ENCODE measurements around the gene SESTD1. TPM values are rescaled to one million over a fixed set of nuclear protein-coding genes. Genes with fewer than 3 reads are reported as not detected.

Gene SESTD1
- total and polyA plus RNA-seq, 9 of the 15 experiments (the other 6 are each of a cell fraction or from before 2014, with no cell fraction given) = 0.32 to 5.6 (median 2.1) TPM

DNA sequence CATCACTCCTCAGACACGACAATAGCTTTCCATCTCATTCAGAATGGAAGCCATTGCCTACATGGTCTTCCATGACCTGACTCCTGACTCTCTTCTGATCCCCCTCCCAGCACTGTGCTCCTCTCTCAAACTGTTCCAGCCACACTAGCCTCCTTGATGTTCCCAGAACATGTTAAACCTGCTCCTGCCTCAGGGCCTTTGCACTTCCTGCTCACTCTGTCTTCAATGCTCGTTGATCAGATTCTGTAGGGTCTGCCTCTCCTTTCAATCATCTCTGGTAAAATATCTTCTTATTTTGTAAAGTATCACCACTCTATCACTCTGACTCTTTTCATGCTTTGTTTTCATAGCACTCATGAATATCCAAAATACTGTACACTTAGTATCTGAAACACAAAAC lies 84.9 kb downstream of the SESTD1 start:
- no peaks in the 10 kb centered on the region for H3K9me1 ChIP-seq (ENCODE audit: control insufficient read depth, insufficient read depth, low read length)
- ChIA-PET CTCF (ENCODE audit: low intra/inter-chr PET ratio) (no interaction called here), POLR2A (no interaction called here)
- H3K27me3 ChIP-seq (ENCODE audit: control insufficient read depth in 2 of 2, insufficient read depth in 2 of 2, low read length in 2 of 2) = no peaks in the 10 kb centered on the region
- FAIRE-seq (no peak), DNase-seq (ENCODE audit: extremely low read depth in 1 of 4, low spot score in 3 of 4) (no peak), ATAC-seq (no peak)
- 0% methylated on average over 2 of the region's 2 CpGs for WGBS (ENCODE audit: insufficient coverage, low coverage, missing lambda C conversion rate)
- no peaks in the 10 kb centered on the region for H4K20me1 ChIP-seq (replicated peaks; ENCODE audit: control insufficient read depth, insufficient read depth, low read length)
- no peak overlapping the region for H3K4me2 ChIP-seq (ENCODE audit: insufficient read depth, low read length)
- intact Hi-C loops (cut with micrococcal nuclease) (no loop called here), in situ Hi-C loops (cut with MboI) (no loop called here)
- H3K9me3 ChIP-seq (replicated peaks; ENCODE audit: control insufficient read depth, insufficient read depth, low read depth, low read length) = no peaks in the 10 kb centered on the region; the same call in 1 of the 2 replicates
- H3K27ac ChIP-seq (ENCODE audit: extremely low read depth, low read depth, low read length) = no peak overlapping the region
- no peaks in the 10 kb centered on the region for H3K4me1 ChIP-seq (replicated peaks in 1 of 2; ENCODE audit: control insufficient read depth in 2 of 2, insufficient read depth in 2 of 2, low read length in 2 of 2)
- no peaks in the 10 kb centered on the region for H3K79me2 ChIP-seq (ENCODE audit: control insufficient read depth, insufficient read depth, low read length)
- BruUV-seq (replicated peaks) = no TSS peak
- H2AFZ ChIP-seq (ENCODE audit: low read depth, low read length) = no peak overlapping the region
- no peak overlapping the region for H3K9ac ChIP-seq (ENCODE audit: insufficient read depth in 1 of 2, low read depth in 2 of 2, low read length in 2 of 2)
- no peaks in the 10 kb centered on the region for H3K36me3 ChIP-seq (ENCODE audit: control insufficient read depth, insufficient read depth, low read length)
- H3K4me3 ChIP-seq = no peak overlapping the region
- no peak for TF ChIP-seq ZNF318 (IDR thresholded peaks at IDR 0.05; ENCODE audit: borderline replicate concordance in 1 of 2, low read depth in 1 of 2)
- no peak for TF ChIP-seq SOX6 (IDR thresholded peaks at IDR 0.05)
- no peak for TF ChIP-seq NCOA6 (IDR thresholded peaks at IDR 0.05)
- no peak for TF ChIP-seq ZEB2 (IDR thresholded peaks at IDR 0.05)
- no peak for TF ChIP-seq ESRRB (CRISPR knock-in tag; IDR thresholded peaks at IDR 0.05; ENCODE audit: borderline replicate concordance)
- TF ChIP-seq ATF1 (CRISPR knock-in tag; IDR thresholded peaks at IDR 0.05) = no peak
- no peak for TF ChIP-seq ATF1 (tag; IDR thresholded peaks at IDR 0.05)
- TF ChIP-seq ZC3H11A (IDR thresholded peaks at IDR 0.05; ENCODE audit: low read depth, low read length) = no peak
- no peak for TF ChIP-seq CBFA2T2 (conservative IDR thresholded peaks at IDR 0.05)
- TF ChIP-seq TAL1 (IDR thresholded peaks at IDR 0.05) = no peak
- no peak for TF ChIP-seq E2F1 (CRISPR knock-in tag; IDR thresholded peaks at IDR 0.05)
- TF ChIP-seq SIX5 (IDR thresholded peaks at IDR 0.05; ENCODE audit: borderline replicate concordance in 1 of 2, insufficient read depth in 1 of 2, low read depth in 1 of 2, low read length in 2 of 2) = no peak
- TF ChIP-seq BCL6 (CRISPR knock-in tag; IDR thresholded peaks at IDR 0.05) = no peak
- TF ChIP-seq TCF7 (IDR thresholded peaks at IDR 0.05; ENCODE audit: borderline replicate concordance) = no peak
- TF ChIP-seq DNMT1 (IDR thresholded peaks at IDR 0.05) = no peak
- TF ChIP-seq RAD21 (CRISPR knock-in tag; conservative IDR thresholded peaks at IDR 0.05 in 1 of 2, IDR thresholded peaks at IDR 0.05 in 1 of 2) = no peak
- TF ChIP-seq MED1 (CRISPR knock-in tag; IDR thresholded peaks at IDR 0.05; ENCODE audit: borderline replicate concordance) = no peak

All from K562 (cell line).